ENCODE measurements around the gene PRL. TPM values are rescaled to one million over a fixed set of nuclear protein-coding genes. Genes with fewer than 3 reads are reported as not detected.

Gene PRL
- total RNA-seq, 1 donor: not detected

DNA sequence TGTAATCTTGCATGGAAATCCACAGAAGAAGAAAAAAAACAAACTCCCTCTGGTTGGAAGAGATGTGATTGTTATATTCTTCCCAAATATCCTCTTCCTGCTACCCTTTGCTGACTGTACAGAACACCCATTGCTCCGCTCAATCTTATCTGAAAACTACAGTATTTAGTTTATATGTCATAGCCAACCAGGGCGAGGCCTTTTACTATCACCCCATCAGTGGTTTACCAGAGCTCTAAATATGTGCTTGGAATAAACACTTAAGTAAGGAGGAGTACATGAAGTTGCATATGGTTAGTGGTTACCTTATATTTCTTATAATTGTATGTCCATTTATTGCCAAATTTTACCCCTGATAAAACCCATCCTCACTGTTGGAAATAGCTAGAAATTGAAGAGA, 12.2 kb downstream of the PRL start:
- no peak for DNase-seq (ENCODE audit: low read depth)
- no peak overlapping the region for H3K4me3 ChIP-seq (ENCODE audit: low read depth, low read length)
- TF ChIP-seq, protein P1, sequence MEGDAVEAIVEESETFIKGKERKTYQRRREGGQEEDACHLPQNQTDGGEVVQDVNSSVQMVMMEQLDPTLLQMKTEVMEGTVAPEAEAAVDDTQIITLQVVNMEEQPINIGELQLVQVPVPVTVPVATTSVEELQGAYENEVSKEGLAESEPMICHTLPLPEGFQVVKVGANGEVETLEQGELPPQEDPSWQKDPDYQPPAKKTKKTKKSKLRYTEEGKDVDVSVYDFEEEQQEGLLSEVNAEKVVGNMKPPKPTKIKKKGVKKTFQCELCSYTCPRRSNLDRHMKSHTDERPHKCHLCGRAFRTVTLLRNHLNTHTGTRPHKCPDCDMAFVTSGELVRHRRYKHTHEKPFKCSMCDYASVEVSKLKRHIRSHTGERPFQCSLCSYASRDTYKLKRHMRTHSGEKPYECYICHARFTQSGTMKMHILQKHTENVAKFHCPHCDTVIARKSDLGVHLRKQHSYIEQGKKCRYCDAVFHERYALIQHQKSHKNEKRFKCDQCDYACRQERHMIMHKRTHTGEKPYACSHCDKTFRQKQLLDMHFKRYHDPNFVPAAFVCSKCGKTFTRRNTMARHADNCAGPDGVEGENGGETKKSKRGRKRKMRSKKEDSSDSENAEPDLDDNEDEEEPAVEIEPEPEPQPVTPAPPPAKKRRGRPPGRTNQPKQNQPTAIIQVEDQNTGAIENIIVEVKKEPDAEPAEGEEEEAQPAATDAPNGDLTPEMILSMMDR (IDR thresholded peaks at IDR 0.05; ENCODE audit: insufficient read depth, low read length): no peak

DNA sequence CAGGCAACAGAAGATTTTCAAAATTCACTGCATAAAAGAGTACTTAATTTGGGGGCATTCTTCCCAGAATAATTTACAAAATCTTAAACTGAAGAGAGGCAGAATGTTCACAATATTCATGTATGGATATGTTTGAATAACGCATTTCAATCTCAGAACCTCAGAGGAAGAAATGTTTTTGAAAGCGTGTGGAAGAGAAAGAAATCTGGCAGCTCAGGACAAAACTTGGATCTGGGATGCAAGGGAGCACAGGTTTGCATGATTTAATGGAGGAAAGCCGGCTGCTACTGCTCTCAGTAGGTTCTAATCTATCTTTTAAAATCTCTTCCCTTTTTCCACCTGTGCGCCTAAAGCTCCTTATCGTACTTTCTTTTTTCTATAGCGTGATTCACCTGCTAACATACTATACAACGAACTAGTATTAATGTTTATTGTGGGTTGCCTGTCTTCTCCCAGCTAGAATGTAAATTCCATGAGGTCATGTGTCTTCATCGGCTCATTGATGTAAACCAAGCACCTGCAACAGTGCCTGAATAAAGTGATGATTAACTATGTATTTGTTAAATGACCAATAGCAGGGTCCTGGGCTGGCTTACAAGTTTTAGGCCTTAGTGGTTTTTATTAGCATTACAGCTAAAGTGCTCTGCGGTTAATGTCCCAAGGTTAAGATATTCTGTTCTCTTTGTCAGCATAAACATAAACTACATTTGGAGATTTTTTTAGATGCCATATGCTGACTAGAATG, 15.3 kb downstream of the PRL start:
- DNase-seq (ENCODE audit: low read depth): no peak
- TF ChIP-seq, protein P1 (IDR thresholded peaks at IDR 0.05; ENCODE audit: insufficient read depth, low read length): no peak
- no peak overlapping the region for H3K4me3 ChIP-seq (ENCODE audit: low read depth, low read length)

DNA sequence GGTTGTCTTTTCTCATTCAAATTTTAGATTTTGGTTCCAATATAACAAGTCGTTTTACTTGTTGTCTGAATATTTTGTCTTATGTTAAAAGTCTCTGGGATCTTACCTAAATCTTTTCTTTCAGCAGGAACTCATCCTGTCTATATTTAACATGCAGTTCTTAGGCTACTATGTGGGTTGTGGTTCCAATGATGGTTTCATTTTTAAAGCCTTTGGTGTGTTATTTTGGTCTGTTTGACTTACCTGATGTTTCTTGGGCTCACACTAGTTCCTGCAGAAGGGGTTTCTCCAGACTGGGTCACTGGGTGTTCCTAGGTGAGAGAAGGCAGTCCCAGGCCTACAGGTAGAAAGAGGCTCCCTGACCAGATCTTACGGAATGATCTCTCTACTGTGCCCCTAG, 17.4 kb downstream of the PRL start:
- no peak for DNase-seq (ENCODE audit: low read depth)
- TF ChIP-seq, protein P1 (IDR thresholded peaks at IDR 0.05; ENCODE audit: insufficient read depth, low read length): no peak

DNA sequence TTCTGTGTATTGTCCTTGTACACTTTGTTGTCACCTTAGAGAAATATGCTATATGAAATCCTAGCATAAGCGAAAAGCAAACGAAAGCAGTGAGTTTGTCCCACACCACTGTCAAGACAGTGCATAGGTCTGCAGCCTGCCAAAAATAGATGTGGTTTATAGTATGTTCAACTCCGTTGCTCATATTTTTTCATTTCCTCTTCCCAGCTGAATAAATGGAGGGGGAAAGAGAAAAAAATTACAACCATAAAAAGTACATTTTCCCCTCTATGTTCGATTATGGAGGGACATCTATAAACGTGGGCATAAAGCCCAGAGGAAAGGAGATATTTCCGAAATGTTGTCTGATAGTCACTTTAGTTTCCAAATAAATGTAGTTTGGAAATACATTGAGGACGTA, 25.8 kb downstream of the PRL start:
- no peak overlapping the region for H3K4me3 ChIP-seq (ENCODE audit: low read depth, low read length)
- no peak for DNase-seq (ENCODE audit: low read depth)
- TF ChIP-seq, protein P1 (IDR thresholded peaks at IDR 0.05; ENCODE audit: insufficient read depth, low read length): no peak

More for the DNA sequence above, 17.4 kb downstream of the PRL start:
- no peak overlapping the region for H3K4me3 ChIP-seq (ENCODE audit: low read depth, low read length)

DNA sequence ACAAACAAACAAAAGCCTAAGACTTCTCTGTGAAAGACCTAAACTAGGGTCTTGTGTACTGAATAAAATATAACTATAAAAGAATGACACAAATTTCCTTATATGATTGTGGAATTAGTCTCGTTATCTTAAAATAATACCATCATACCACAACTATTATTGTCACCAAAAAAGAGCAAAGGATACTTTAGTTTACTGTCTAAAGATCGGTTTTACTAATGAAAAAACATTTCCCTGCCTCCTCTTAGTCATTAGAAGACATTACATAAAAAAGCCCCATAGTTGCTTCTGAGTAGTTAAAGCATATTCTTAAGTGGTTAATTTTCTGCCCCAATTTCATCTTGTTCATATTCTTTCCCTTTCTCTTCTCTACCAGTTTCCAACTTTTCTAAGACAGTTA, 33.1 kb downstream of the PRL start:
- DNase-seq (ENCODE audit: low read depth): no peak
- no peak overlapping the region for H3K4me3 ChIP-seq (ENCODE audit: low read depth, low read length)
- TF ChIP-seq, protein P1 (IDR thresholded peaks at IDR 0.05; ENCODE audit: insufficient read depth, low read length): no peak

DNA sequence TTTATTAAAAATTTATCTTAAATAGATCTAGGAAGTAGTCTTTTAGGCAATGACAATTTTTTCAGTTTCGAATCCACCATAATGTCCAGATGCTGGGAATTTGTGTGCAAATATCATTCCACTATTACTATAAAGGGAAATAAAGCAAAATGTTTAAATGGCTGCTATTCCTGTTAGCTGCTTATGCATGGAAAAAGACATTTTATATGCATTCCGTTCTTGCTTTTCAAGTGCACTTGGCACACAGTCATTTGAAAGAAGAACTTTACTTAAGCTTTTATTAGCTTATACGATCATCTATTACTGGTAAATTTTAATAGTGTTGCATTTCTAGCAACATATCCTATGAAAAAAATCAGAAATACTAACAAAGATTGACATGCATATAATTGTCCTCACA, 42.0 kb downstream of the PRL start:
- DNase-seq (ENCODE audit: low read depth): no peak
- no peak overlapping the region for H3K4me3 ChIP-seq (ENCODE audit: low read depth, low read length)
- TF ChIP-seq, protein P1 (IDR thresholded peaks at IDR 0.05; ENCODE audit: insufficient read depth, low read length): no peak
